Neural cell (in vitro differentiated cells): Measurements from ENCODE around the gene AQP5.

Experiments
- EZH2 ChIP-seq: fragments of 200-600, 300-800 bp; shearing (Covaris generic), sonication (generic); IDR thresholded peaks from 2 replicates; pipeline ENCODE4 v1.6.1; 2014; ENCODE audit warnings: antibody characterized with exemption, low read length, borderline replicate concordance, mild to moderate bottlenecking; ENCODE audit not compliant: insufficient read depth, poor library complexity, severe bottlenecking
- POLR2AphosphoS5 ChIP-seq: IDR thresholded peaks from 2 replicates; pipeline ENCODE4 v1.6.1; 2012
- SMC3 ChIP-seq: fragments of 450-650 bp; conservative IDR thresholded peaks from 2 replicates; pipeline ENCODE4 v1.6.1; 2014; ENCODE audit warnings: antibody characterized with exemption, mild to moderate bottlenecking, moderate library complexity; ENCODE audit not compliant: poor library complexity
- TAF1 ChIP-seq: IDR thresholded peaks from 2 replicates; pipeline ENCODE4 v1.6.1; 2012; ENCODE audit warnings: low read depth
- TF ChIP-seq, protein P1 (sequence below): fragments of 450-650 bp; IDR thresholded peaks from 2 replicates; pipeline ENCODE4 v1.5.1; 2014; ENCODE audit warnings: antibody characterized with exemption, mild to moderate bottlenecking, moderate library complexity; ENCODE audit not compliant: poor library complexity, severe bottlenecking
- TF ChIP-seq, protein P2 (sequence below): IDR thresholded peaks from 2 replicates; pipeline ENCODE4 v1.6.1; 2012; ENCODE audit warnings: borderline replicate concordance

DNA sequence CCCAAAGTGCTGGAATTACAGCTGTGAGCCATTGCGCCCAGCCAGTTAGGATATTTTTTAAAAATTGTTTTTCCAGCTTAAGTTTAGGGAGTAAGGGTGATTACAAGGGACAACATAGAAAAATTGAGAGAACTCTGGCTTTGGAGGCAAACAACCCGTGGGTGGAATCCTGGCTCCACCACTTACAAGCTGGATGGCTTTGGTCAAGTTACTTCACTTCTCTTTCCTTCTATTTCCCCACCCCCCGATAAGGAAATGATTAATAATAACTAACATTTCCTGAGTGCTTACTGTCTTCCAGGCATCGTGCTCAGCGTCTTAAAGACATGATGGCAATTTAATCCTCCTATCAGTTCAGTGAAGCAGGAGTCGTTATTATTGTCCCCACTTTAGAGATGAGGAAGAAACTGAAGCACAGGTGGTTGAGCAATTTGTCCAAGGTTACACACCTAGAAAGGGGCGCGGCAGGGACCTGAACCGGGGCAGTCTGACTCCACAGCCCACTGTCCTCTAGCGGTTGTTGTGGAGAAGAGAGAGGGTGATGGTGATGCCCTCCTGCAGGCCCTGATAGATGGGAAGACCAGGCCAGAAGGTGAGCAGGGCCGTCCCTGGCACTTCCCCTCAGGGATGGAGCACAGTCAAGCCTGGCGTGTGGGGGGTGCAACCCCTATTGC is 41.3 kb upstream of the AQP5 start:
- TF ChIP-seq SMC3: no peak
- TF ChIP-seq, protein P1, sequence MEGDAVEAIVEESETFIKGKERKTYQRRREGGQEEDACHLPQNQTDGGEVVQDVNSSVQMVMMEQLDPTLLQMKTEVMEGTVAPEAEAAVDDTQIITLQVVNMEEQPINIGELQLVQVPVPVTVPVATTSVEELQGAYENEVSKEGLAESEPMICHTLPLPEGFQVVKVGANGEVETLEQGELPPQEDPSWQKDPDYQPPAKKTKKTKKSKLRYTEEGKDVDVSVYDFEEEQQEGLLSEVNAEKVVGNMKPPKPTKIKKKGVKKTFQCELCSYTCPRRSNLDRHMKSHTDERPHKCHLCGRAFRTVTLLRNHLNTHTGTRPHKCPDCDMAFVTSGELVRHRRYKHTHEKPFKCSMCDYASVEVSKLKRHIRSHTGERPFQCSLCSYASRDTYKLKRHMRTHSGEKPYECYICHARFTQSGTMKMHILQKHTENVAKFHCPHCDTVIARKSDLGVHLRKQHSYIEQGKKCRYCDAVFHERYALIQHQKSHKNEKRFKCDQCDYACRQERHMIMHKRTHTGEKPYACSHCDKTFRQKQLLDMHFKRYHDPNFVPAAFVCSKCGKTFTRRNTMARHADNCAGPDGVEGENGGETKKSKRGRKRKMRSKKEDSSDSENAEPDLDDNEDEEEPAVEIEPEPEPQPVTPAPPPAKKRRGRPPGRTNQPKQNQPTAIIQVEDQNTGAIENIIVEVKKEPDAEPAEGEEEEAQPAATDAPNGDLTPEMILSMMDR: no peak
- TF ChIP-seq, protein P2, sequence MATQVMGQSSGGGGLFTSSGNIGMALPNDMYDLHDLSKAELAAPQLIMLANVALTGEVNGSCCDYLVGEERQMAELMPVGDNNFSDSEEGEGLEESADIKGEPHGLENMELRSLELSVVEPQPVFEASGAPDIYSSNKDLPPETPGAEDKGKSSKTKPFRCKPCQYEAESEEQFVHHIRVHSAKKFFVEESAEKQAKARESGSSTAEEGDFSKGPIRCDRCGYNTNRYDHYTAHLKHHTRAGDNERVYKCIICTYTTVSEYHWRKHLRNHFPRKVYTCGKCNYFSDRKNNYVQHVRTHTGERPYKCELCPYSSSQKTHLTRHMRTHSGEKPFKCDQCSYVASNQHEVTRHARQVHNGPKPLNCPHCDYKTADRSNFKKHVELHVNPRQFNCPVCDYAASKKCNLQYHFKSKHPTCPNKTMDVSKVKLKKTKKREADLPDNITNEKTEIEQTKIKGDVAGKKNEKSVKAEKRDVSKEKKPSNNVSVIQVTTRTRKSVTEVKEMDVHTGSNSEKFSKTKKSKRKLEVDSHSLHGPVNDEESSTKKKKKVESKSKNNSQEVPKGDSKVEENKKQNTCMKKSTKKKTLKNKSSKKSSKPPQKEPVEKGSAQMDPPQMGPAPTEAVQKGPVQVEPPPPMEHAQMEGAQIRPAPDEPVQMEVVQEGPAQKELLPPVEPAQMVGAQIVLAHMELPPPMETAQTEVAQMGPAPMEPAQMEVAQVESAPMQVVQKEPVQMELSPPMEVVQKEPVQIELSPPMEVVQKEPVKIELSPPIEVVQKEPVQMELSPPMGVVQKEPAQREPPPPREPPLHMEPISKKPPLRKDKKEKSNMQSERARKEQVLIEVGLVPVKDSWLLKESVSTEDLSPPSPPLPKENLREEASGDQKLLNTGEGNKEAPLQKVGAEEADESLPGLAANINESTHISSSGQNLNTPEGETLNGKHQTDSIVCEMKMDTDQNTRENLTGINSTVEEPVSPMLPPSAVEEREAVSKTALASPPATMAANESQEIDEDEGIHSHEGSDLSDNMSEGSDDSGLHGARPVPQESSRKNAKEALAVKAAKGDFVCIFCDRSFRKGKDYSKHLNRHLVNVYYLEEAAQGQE: no peak
- TF ChIP-seq POLR2AphosphoS5: no peak
- no peak for TF ChIP-seq TAF1
- no peak for TF ChIP-seq EZH2
